GM19468 (cell line): ENCODE results near the gene GLYAT.
"Not testable (repeated sequence)": the region's sequence is repeated elsewhere in the genome, so short reads cannot be mapped to it uniquely, and the experiment has no call there.

Source experiments
- ATAC-seq: cut with Tn5 transposase; IDR thresholded peaks from one replicate; pipeline ENCODE4 v1.9.1; 2021; ENCODE audit warnings: mild to moderate bottlenecking, moderate library complexity, moderate number of reproducible peaks; ENCODE audit not compliant: unreplicated experiment; ENCODE audit errors: extremely low read depth

The GLYAT gene

DNA sequence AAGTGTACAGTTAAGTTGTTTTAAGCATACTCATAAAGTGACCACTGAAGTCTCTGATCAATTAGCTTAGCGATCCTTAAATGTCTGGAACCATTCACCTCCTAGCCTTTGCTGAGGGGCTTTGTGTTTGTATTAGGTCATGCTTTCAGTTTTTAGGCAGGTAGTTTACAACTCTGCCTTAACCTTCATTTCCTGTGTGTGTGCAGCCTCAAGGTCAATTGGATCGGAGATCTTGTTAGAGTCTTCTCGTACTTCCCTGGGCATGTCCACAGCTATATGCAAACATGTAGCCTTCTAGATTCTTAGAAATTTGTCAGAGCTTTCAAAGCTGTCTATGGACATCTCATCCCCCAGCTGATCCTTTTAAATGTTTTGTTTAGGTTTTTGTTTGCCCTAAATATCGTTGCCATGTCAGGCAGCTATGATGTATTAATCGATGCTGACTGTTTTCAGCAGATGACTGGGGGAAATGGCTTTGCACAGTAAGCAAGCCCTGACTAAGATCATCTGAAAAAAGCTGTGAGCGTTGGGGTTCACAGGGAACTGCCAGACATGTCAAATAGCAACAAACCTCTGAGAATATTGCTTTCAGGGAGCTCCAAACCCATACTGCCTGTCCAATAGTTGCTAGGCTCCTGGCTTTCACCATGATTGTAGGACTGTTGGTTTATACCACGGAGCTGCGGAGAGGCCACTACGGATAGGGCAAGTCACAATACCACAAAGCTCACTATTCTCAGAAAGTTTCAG lies 45.6 kb downstream of the GLYAT start:
- no peak for ATAC-seq

DNA sequence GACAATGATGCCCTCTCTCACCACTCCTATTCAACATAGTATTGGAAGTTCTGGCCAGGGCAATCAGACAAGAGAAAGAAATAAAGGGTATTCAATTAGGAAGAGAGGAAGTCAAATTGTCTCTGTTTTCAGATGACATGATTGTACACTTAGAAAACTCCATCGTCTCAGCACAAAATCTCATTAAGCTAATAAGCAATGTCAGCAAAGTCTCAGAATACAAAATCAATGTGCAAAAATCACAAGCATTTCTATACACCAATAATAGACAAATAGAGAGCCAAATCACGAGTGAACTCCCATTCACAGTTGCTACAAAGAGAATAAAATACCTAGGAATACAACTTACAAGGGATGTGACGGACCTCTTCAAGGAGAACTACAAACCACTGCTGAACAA lies 49.1 kb downstream of the GLYAT start:
- ATAC-seq: not testable (repeated sequence)

GRCh38 chr11:58677536-58677935 lies 54.2 kb downstream of the GLYAT start:
- ATAC-seq: not testable (repeated sequence)

DNA sequence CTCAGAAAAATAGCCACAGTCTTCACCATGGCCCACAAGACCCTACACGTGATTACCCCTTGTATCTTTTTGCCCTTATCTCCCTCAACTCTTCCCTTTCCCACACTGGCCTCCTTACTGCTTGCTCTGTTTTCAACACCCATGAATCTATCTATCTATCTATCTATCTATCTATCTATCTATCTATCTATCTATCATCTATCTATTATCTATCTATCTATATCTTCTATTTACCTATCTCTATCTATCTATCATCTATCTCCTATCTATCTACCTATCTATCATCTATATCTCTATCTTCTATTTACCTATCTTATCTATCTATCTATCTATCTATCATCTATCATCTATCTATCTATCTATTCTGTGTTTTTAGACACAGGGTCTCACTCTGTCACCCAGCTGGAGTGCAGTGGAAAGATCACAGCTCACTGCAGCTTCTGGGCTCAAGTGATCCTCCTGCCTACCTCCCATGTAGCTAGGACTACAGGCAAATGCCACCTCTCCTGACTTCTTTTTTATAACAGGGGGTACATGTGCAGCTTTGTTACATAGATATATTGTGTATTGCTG lies 55.1 kb downstream of the GLYAT start:
- no peak for ATAC-seq

GRCh38 chr11:58675334-58676155 lies 56.2 kb downstream of the GLYAT start:
- no peak for ATAC-seq

GRCh38 chr11:58674609-58675008 lies 57.1 kb downstream of the GLYAT start:
- no peak for ATAC-seq

DNA sequence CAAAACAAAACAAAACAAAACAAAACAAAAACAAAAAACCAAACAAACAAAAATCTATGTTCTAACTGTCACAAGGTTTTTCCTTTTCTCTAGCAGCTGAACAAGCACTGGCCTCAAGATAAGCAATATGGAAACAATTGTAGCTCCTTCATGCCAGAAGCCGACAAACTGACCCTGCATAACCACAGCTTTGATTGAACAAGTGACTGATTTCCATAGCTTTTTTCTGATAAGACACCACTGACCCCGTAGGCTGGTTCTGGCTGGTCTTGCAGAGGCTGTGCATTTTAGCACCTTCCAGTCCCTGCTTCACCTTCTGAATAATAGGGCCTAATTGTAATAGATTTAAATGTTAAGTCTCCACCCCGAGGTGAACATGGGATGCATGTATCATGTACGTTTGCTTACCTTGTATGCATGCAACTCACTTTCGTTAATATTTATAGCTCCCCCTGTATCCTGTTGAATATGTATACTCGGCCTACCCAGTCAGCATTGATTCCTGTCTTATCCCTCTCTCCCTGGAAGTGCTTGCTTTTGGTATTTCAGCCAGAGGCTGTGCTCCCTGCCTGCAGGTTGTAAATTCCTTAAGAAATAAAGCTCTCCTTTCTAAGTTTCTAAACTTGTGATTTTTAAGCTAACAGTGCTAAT lies 59.6 kb downstream of the GLYAT start:
- ATAC-seq: no peak

DNA sequence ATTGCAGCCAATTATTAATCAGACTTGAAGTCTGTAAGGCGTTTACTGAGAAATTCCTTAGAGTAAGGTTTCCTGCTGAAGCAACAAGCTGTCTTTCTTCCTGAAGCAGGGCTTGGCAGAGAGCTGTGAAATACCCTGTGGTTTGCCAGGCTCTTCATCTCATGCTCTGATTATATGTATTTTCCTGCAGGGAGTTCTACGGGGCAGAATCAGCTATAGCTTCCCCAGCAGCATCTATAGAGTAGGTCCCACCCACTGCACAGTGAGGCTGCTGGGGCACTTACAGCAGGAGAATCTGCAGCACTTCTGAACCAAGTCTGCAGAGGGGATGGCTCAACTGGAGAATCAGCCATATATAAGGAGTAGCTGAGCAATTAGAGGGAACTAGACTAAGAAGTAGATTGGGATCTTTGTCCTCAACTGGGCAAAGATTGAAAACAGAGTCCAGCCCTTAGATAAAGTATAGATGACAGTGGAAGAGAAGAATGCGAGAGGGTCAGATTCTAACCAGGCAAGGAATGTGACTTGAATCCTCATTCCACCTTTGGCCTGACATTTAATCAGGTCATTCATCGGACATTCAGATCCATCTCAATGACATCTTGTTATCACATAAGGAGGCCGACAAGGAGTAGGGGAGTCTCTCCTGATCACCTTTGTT lies 71.7 kb downstream of the GLYAT start:
- no peak for ATAC-seq

DNA sequence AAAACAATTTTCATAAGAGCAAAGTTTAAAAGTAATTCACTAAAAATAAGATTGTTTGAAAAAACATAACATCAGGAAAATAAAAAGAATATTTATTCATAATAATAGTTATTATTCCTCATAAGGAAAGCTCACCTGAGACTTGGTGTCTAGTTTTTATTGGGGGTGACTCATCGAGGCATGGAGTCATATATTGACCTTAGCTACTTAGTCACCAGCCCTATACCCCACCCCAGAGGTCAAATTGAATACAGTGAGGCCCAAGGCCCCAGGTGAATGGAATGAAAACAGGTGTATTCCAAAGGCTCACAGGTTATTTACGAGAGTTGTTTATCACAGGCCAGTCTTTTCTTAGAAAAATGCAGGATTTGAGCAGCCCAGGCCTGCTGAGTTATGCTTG lies 72.3 kb downstream of the GLYAT start:
- no peak for ATAC-seq
